Tibial artery (tissue), 4 donors: ENCODE measurements around the gene SMCO4.
A peak's percentile ranks its signal among the peaks of the same experiment; 100 is the strongest.

Experiments used
- DNase-seq, 2 donors: peaks; one replicate each; pipeline ENCODE4 v3.0.0-alpha.2; 2019
- H3K27ac ChIP-seq, 2 donors: fragments of 200-600 bp; sonication (generic) in 1 of 2; 1 replicate in 1 of 2; 2 replicates in 1 of 2; pipeline ENCODE4 v1.5.1; 2018 to 2019; ENCODE audit warnings: mild to moderate bottlenecking in 1 of 2
- H3K27me3 ChIP-seq, 2 donors: fragments of 200-600 bp; sonication (generic) in 1 of 2; one replicate each; pipeline versions ENCODE4 v1.5.1 to v1.6.0; 2016 to 2019
- H3K36me3 ChIP-seq, 3 donors: fragments of 200-600 bp; sonication (generic) in 2 of 3; one replicate each; pipeline ENCODE4 v1.5.1; 2016 to 2019; ENCODE audit warnings: mild to moderate bottlenecking in 2 of 3
- H3K4me1 ChIP-seq, 4 donors: fragments of 200-600 bp; sonication (generic) in 2 of 4; 1 replicate in 3 of 4; 2 replicates in 1 of 4; pipeline ENCODE4 v1.5.1; 2016 to 2019
- H3K4me3 ChIP-seq, 2 donors: fragments of 200-600 bp; sonication (generic) in 1 of 2; 1 replicate in 1 of 2; 2 replicates in 1 of 2; pipeline ENCODE4 v1.5.1; 2018 to 2019; ENCODE audit warnings: mild to moderate bottlenecking in 2 of 2
- H3K9me3 ChIP-seq, 3 donors: fragments of 200-600 bp; sonication (generic) in 1 of 3; one replicate each; pipeline ENCODE4 v1.5.1; 2016 to 2019
- intact Hi-C: fragments of 100-400 bp; cut with DNase I; formaldehyde crosslinking; loops from one replicate; pipeline ENCODE4 v1.15.0; 2023; ENCODE audit warnings: low total_unique reads
- TF ChIP-seq, protein P1 (sequence below), 2 experiments: fragments of 200-600 bp in 1 of 2; fragments of 450-650 bp in 1 of 2; IDR thresholded peaks; one replicate each; pipeline ENCODE4 v1.5.1; 2017 to 2019; ENCODE audit warnings: antibody characterized with exemption in 2 of 2, mild to moderate bottlenecking in 1 of 2, moderate library complexity in 1 of 2

The SMCO4 gene

DNA sequence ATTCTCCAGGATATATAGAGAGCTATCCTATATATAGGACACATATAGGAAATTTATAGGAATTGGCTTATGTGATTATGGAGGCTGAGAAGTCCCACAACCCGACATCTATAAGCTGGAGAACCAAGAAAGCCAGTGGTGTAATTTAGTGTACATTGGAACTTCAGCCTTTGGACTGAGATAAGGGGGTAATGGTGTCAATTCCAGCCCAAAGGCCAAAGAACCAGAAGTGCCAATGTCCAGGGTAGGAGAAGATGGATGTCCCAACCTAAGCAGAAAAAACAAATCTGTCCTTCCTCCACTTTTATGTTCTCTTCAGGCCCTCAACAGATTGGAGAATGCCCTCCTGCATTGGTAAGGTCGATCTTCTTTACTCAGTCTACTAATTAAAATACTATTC is 25.5 kb upstream of the SMCO4 start:
- no peak for DNase-seq
- Histone ChIP-seq H3K9me3 (no peaks in the 10 kb centered on the region), H3K27ac (no peak overlapping the region), H3K27me3 (no peaks in the 10 kb centered on the region), H3K4me3 (no peak overlapping the region), H3K4me1 (peaks cover 0 to 34% (median 22%) of the 10 kb centered on the region in 4 donors), H3K36me3 (no peaks in the 10 kb centered on the region)
- intact Hi-C loops: no loop called here
- TF ChIP-seq, protein P1, sequence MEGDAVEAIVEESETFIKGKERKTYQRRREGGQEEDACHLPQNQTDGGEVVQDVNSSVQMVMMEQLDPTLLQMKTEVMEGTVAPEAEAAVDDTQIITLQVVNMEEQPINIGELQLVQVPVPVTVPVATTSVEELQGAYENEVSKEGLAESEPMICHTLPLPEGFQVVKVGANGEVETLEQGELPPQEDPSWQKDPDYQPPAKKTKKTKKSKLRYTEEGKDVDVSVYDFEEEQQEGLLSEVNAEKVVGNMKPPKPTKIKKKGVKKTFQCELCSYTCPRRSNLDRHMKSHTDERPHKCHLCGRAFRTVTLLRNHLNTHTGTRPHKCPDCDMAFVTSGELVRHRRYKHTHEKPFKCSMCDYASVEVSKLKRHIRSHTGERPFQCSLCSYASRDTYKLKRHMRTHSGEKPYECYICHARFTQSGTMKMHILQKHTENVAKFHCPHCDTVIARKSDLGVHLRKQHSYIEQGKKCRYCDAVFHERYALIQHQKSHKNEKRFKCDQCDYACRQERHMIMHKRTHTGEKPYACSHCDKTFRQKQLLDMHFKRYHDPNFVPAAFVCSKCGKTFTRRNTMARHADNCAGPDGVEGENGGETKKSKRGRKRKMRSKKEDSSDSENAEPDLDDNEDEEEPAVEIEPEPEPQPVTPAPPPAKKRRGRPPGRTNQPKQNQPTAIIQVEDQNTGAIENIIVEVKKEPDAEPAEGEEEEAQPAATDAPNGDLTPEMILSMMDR (IDR thresholded peaks at IDR 0.05): no peak

DNA sequence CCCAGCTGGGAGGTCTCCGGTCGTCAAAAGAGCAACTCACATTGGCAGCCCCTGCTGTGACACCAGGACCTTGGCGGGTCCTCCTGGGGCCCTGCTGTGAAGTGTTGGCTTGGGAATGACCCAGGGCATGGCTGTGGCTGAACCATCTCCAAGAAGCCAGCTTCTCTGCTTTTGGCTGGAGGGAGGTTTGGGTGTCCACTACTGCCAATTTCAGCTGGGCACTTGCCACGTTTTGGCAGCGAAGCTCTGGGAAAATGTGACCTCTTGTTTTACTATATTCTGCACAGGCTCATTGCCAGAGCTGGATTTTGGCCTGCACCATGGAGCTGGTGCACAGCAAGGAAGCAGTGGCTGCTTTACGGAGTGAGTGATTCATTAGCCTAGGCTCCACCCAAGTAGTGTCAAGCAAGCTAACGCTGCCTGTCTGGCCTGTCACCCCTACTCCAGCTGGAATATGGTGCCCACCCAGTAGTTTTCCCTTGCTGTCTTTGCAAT is 24.3 kb upstream of the SMCO4 start:
- intact Hi-C loops: no loop called here
- Histone ChIP-seq H3K27ac (peak overlapping the region; percentile 23 to 57), H3K9me3 (no peaks in the 10 kb centered on the region), H3K4me3 (no peak overlapping the region), H3K36me3 (no peaks in the 10 kb centered on the region), H3K4me1 (peaks cover 0 to 34% (median 22%) of the 10 kb centered on the region in 4 donors), H3K27me3 (no peaks in the 10 kb centered on the region)
- TF ChIP-seq, protein P1 (IDR thresholded peaks at IDR 0.05): no peak
- DNase-seq: peak; percentile 82 to 94

DNA sequence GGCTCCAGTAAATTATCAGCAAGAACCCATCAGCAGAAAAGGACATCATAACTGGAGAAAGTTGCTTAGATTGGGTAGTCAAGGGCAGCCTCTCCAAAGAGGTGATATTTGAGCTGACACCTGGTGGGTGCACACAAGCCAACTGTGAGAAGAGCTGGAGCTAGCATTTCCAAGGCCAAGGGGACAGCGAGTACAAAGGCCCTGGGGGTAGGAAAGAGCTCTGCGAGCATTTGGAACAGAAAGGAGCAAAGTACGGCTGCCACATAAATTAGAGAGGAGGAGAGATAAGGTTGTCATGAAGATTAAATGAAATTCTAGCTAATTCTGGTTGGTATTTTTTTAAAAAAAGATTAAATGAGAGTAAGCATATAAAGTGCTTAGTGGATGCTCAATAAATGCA is 21.7 kb upstream of the SMCO4 start:
- Histone ChIP-seq H3K27ac (no peak overlapping the region), H3K27me3 (no peaks in the 10 kb centered on the region), H3K4me3 (no peak overlapping the region), H3K36me3 (no peaks in the 10 kb centered on the region), H3K9me3 (no peaks in the 10 kb centered on the region), H3K4me1 (peaks cover 0 to 19% (median 9%) of the 10 kb centered on the region in 4 donors)
- TF ChIP-seq, protein P1 (IDR thresholded peaks at IDR 0.05): no peak
- no peak for DNase-seq
- intact Hi-C loops: no loop called here

DNA sequence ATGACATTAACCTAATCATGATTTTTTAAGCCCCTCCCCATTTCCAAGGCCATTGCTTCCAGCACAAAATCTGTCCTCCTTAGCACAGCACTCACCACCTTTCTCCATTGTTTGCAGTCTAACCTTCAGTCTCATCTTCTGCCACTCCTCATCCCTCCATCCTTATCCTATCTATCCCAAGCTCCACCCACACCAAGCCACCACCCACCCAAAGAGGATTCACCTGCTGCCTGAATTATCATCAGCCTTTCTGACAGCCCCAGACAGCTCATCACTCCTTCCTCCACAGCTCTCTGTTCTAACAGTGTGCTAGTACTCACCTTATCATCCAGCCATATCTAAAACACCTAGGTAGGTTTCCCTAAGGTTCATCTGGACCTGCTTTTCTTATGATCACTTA is 20.7 kb upstream of the SMCO4 start:
- TF ChIP-seq, protein P1 (IDR thresholded peaks at IDR 0.05): no peak
- H3K4me1 ChIP-seq: peaks cover 0 to 14% (median 9%) of the 10 kb centered on the region in 4 donors
- H3K27ac ChIP-seq: no peak overlapping the region
- intact Hi-C loops: no loop called here
- H3K4me3 ChIP-seq: no peak overlapping the region
- no peaks in the 10 kb centered on the region for H3K36me3 ChIP-seq
- no peaks in the 10 kb centered on the region for H3K27me3 ChIP-seq
- no peaks in the 10 kb centered on the region for H3K9me3 ChIP-seq
- no peak for DNase-seq

DNA sequence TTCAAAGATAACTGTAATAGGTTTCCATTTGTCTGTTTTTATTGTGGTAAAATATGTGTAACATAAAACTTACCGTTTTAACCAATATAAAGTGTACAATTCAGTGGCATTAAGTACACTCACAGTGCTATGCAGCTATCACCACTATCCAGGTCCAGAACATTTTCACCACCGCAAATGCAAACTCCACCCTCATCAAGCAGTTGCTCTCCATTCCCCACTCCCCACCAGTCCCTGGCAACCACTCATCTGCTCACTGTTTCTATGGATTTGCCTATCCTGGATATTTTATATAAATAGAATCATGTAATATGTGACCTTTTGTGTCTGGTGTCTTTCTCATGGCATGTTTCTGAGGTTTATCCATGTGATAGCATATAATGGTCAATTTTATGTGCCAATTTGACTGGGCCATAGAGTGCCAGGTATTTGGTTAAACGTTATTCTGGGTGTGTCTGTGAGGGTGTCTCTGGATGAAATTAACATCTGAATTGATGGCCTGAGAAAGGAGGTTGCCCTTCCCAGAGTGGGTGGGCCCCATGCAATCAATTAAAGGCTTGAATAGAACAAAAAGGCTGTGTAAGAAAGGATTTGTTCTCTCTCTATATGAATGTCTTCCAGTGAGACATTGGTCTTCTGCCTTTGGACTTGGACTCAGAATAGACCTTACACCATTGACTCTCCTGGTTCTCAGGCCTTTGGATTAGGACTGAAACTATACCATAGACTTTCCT is 17.2 kb upstream of the SMCO4 start:
- peaks cover 0 to 5% of the 10 kb centered on the region in 2 donors for H3K27me3 ChIP-seq
- intact Hi-C loops: no loop called here
- no peak for DNase-seq
- no peak overlapping the region for H3K4me3 ChIP-seq
- no peak overlapping the region for H3K27ac ChIP-seq
- H3K36me3 ChIP-seq: no peaks in the 10 kb centered on the region
- TF ChIP-seq, protein P1 (IDR thresholded peaks at IDR 0.05): no peak
- no peaks in the 10 kb centered on the region for H3K4me1 ChIP-seq
- H3K9me3 ChIP-seq: no peaks in the 10 kb centered on the region
